Osteocyte (in vitro differentiated cells): ENCODE data around the gene BBX. TPM values are rescaled to one million over a fixed set of nuclear protein-coding genes. Genes with fewer than 3 reads are reported as not detected.

Experiments used
- DNase-seq: peaks from one replicate; pipeline ENCODE4 v3.0.0; 2021; ENCODE audit warnings: mixed read lengths; ENCODE audit not compliant: unreplicated experiment; ENCODE audit errors: extremely low spot score
- H3K27ac Mint-ChIP-seq: one replicate; pipeline ENCODE4 v1.8.0; 2021; ENCODE audit warnings: mild to moderate bottlenecking, mixed read lengths; ENCODE audit not compliant: unreplicated experiment
- H3K27me3 Mint-ChIP-seq: one replicate; pipeline ENCODE4 v1.8.0; 2021; ENCODE audit warnings: mixed read lengths; ENCODE audit not compliant: unreplicated experiment
- H3K36me3 Mint-ChIP-seq: one replicate; pipeline ENCODE4 v1.8.0; 2021; ENCODE audit warnings: mixed read lengths; ENCODE audit not compliant: unreplicated experiment
- H3K4me1 Mint-ChIP-seq: one replicate; pipeline ENCODE4 v1.8.0; 2021; ENCODE audit warnings: mixed read lengths; ENCODE audit not compliant: unreplicated experiment
- H3K4me3 Mint-ChIP-seq: one replicate; pipeline ENCODE4 v1.8.0; 2021; ENCODE audit warnings: mild to moderate bottlenecking, moderate library complexity, mixed read lengths; ENCODE audit not compliant: unreplicated experiment
- H3K9me3 Mint-ChIP-seq: one replicate; pipeline ENCODE4 v1.8.0; 2021; ENCODE audit warnings: mixed read lengths; ENCODE audit not compliant: unreplicated experiment
- total RNA-seq: library from RNA; stranded (reverse); gene quantifications from 2 replicates; pipeline ENCODE4 v1.2.1, GENCODE V29; 2021
- TF ChIP-seq, protein P1 (sequence below): fragments of 200-600 bp; sonication (generic); IDR thresholded peaks from 2 replicates; pipeline ENCODE4 v1.5.0; 2021; ENCODE audit warnings: antibody characterized with exemption, mild to moderate bottlenecking, moderate library complexity

The BBX gene
- total RNA-seq, 1 donor from 2014 or later: 92.2 TPM

DNA sequence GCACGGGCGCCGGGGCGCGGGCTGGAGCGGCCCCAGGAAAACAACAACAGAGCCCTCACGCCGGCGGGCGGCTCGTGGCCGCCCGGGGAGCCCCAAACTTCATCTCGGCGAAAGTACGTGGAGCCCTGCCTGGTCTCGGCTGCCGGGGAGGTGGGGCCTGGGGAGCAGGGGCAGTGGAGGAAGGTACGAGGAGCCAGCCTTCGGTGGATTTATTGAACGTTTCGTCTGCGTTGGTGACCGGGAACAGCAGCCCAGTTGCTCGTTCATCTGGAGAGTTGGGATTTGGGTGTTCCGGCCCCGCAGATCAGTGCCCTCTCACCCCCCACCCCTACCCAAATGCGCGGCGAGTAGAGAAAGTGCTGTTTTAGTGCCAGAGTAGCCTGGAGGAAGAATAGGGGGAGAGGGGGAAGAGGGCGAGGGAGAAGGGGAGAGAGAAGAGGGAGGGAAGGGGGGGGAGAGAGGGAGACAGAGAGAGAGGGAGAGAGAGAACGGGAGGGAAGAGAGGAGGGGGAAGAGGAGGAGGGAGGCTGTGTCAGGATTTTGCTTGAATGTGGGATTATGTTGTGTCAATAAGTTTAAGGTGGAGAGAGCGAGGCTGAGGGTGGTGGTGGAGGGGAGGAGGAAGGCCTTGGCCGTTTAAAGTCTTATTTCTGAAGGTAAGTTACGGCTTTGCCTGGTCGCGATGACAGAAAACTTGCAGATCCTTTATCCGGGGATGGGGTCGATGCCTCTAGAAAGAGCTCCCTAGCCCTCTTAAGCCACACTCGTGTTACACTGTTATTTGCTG, 970 bp downstream of the BBX start:
- H3K36me3 Mint-ChIP-seq: peaks cover 13% of the 10 kb centered on the region
- TF ChIP-seq, protein P1, sequence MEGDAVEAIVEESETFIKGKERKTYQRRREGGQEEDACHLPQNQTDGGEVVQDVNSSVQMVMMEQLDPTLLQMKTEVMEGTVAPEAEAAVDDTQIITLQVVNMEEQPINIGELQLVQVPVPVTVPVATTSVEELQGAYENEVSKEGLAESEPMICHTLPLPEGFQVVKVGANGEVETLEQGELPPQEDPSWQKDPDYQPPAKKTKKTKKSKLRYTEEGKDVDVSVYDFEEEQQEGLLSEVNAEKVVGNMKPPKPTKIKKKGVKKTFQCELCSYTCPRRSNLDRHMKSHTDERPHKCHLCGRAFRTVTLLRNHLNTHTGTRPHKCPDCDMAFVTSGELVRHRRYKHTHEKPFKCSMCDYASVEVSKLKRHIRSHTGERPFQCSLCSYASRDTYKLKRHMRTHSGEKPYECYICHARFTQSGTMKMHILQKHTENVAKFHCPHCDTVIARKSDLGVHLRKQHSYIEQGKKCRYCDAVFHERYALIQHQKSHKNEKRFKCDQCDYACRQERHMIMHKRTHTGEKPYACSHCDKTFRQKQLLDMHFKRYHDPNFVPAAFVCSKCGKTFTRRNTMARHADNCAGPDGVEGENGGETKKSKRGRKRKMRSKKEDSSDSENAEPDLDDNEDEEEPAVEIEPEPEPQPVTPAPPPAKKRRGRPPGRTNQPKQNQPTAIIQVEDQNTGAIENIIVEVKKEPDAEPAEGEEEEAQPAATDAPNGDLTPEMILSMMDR: no peak
- H3K4me3 Mint-ChIP-seq: peak overlapping the region; percentile 88
- no peaks in the 10 kb centered on the region for H3K9me3 Mint-ChIP-seq
- no peak for DNase-seq
- peak overlapping the region; percentile 94 for H3K27ac Mint-ChIP-seq
- peaks cover 23% of the 10 kb centered on the region for H3K4me1 Mint-ChIP-seq
- no peaks in the 10 kb centered on the region for H3K27me3 Mint-ChIP-seq

DNA sequence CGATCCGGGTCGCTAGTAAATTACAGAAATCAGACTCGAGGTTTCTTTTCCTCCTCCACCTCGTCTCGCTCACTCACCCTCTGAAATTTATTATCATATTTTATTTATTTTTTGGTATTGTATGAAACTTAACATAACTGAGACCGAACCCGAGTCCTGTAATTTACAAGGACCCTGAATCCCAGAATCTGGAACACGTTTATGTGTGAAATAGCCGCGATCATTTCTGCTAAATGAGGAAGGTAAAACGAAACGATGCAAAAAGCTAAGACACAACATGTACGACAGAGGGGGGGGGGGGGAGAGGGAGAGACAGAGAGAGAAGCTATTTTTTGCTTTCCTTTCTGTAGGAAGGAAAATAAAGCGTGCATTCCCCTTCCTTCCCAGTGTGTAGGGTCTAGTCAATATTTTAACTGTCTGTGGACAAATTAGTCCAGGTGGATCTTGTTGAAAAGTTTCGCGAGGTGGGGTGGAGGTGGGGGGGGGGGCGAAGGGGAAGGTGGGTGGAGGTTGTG, 1.6 kb downstream of the BBX start:
- no peak for DNase-seq
- TF ChIP-seq, protein P1: no peak
- Mint-ChIP-seq H3K4me3 (peak overlapping the region; percentile 88), H3K27ac (peak overlapping the region; percentile 94), H3K36me3 (peaks cover 16% of the 10 kb centered on the region), H3K27me3 (no peaks in the 10 kb centered on the region), H3K4me1 (peaks cover 23% of the 10 kb centered on the region), H3K9me3 (no peaks in the 10 kb centered on the region)

DNA sequence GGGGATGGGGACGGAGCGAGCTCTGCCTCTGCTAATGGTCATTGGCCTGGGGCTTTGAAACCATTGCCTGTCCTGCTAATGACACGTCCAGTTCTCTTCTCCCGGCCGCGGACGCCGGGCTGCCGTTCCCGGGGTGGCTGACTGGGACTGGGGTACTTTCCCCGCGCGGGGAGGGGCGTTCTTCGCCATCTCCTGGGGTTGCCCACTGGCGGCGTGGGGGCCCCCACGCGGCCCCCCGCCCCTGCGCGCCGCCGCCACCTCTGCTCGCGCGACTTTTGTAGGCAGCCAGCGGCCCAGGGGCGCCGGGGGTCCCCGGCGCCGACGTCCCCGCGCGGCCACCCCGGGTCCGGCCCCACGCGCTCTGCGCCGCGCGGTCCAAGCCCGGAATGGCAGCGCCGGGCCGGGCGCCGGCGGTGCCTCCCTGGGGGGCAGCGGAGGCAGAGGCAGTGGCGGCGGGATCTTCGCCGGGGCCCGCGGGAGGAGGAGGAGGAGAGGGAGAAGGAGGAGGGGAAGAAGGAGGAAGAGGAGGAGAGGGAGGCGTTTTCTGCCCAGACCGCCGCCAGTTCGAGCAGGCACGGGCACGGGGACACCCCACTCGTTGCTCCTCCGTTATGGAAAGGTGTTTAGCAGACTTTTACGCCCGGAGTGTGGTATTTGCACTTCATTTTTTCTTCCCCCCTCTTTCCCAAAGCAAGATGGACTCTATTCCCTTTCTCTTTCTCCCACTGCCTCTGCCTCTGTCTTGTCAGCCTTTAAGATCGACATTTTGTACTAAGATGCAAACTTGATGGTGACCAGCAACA, 2.3 kb downstream of the BBX start:
- DNase-seq: peak; percentile 86
- H3K27ac Mint-ChIP-seq: peak overlapping the region; percentile 94
- H3K9me3 Mint-ChIP-seq: no peaks in the 10 kb centered on the region
- peak overlapping the region; percentile 92 for H3K4me3 Mint-ChIP-seq
- TF ChIP-seq, protein P1: no peak
- no peaks in the 10 kb centered on the region for H3K27me3 Mint-ChIP-seq
- H3K36me3 Mint-ChIP-seq: peaks cover 19% of the 10 kb centered on the region
- peaks cover 23% of the 10 kb centered on the region for H3K4me1 Mint-ChIP-seq

DNA sequence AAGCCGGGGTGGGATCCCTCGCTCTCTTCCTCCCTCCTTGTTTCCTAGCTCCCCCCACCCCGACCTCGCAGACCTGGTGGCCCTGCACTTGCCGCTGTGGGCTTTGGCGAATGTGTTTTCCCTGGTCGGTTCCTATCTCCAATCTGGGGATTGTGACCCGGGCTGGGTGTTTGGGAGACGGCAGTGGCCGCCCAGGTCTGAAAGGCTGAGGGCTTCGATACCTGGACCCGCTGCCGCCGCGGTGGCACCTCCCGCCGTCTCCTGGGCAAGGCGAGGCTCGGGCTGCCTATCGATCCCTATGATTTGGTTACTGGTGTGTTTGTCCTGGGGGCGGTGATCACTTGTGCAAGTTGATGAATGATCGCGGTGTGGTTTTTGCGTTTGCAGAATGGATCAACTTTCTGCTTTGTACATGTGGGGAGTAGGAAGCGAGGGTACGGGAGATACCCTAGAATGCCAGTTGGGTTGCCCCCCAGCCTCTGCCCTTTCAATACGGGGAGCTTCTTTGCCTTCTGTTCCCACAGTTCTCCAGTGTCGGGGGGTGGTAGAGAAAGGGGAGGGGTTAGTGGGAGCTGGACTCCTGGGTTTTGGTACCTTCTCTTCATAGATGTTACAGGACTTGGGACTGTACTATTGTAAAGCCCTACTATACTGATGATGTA, 3.0 kb downstream of the BBX start:
- DNase-seq: no peak
- peak overlapping the region; percentile 90 for H3K27ac Mint-ChIP-seq
- peak overlapping the region; percentile 92 for H3K4me3 Mint-ChIP-seq
- H3K36me3 Mint-ChIP-seq: peaks cover 19% of the 10 kb centered on the region
- H3K9me3 Mint-ChIP-seq: no peaks in the 10 kb centered on the region
- TF ChIP-seq, protein P1: no peak
- H3K27me3 Mint-ChIP-seq: no peaks in the 10 kb centered on the region
- H3K4me1 Mint-ChIP-seq: peaks cover 23% of the 10 kb centered on the region
